ENCODE data around the gene AKR1A1.
A peak's percentile ranks its signal among the peaks of the same experiment; 100 is the strongest.
"Not testable (repeated sequence)": the region's sequence is repeated elsewhere in the genome, so short reads cannot be mapped to it uniquely, and the experiment has no call there.

Gene AKR1A1

GRCh38 chr1:45523975-45524374 is 26.7 kb upstream of the AKR1A1 start:
- not testable (repeated sequence) for DNase-seq

GRCh38 chr1:45526135-45526644 is 24.4 kb upstream of the AKR1A1 start:
- DNase-seq: no peak

- no peak for DNase-seq
Measured at GRCh38 chr1:45530632-45531135, 19.9 kb upstream of the AKR1A1 start.

- DNase-seq: no peak
Measured at GRCh38 chr1:45531873-45532272, 18.8 kb upstream of the AKR1A1 start.

GRCh38 chr1:45535988-45536766 is 14.4 kb upstream of the AKR1A1 start:
- no peak for DNase-seq

- no peak for DNase-seq
Measured at GRCh38 chr1:45536886-45537285, 13.7 kb upstream of the AKR1A1 start.

GRCh38 chr1:45541193-45541592 is 9.4 kb upstream of the AKR1A1 start:
- DNase-seq: no peak

GRCh38 chr1:45542591-45542990 is 8.0 kb upstream of the AKR1A1 start:
- DNase-seq: no peak

GRCh38 chr1:45543581-45544417 is 6.8 kb upstream of the AKR1A1 start:
- DNase-seq: no peak

GRCh38 chr1:45544530-45544929 is 6.1 kb upstream of the AKR1A1 start:
- no peak for DNase-seq

GRCh38 chr1:45545019-45545493 is 5.6 kb upstream of the AKR1A1 start:
- no peak for DNase-seq

GRCh38 chr1:45545553-45546310 is 4.9 kb upstream of the AKR1A1 start:
- no peak for DNase-seq

GRCh38 chr1:45551684-45552083 is 1.1 kb downstream of the AKR1A1 start:
- DNase-seq: no peak

- DNase-seq: no peak
Measured at GRCh38 chr1:45552331-45552730, 1.7 kb downstream of the AKR1A1 start.

- no peak for DNase-seq
Measured at GRCh38 chr1:45554198-45554597, 3.6 kb downstream of the AKR1A1 start.

GRCh38 chr1:45557422-45557944 is 6.9 kb downstream of the AKR1A1 start:
- DNase-seq: no peak

- no peak for DNase-seq
Measured at GRCh38 chr1:45563843-45564242, 13.2 kb downstream of the AKR1A1 start.

- no peak for DNase-seq
Measured at GRCh38 chr1:45566722-45567121, 16.1 kb downstream of the AKR1A1 start.

GRCh38 chr1:45567911-45568310 is 17.3 kb downstream of the AKR1A1 start:
- DNase-seq: no peak

GRCh38 chr1:45568421-45568820 is 17.8 kb downstream of the AKR1A1 start:
- DNase-seq: no peak

GRCh38 chr1:45569571-45569961 is 18.9 kb downstream of the AKR1A1 start:
- DNase-seq: no peak

GRCh38 chr1:45569962-45570581 is 19.4 kb downstream of the AKR1A1 start:
- peak; percentile 63 for DNase-seq
